C4-2B (cell line): ENCODE results near the gene DUSP10.

Source experiments
- H3K27ac ChIP-seq: fragments of 450-650 bp; 2 replicates; pipeline ENCODE4 v1.5.1; 2017
- ZFX ChIP-seq: fragments of 450-650 bp; IDR thresholded peaks from 2 replicates; pipeline ENCODE4 v1.6.1; 2017
- TF ChIP-seq, protein P1 (sequence below): fragments of 450-650 bp; conservative IDR thresholded peaks from 2 replicates; pipeline ENCODE4 v1.5.1; 2017; ENCODE audit warnings: mild to moderate bottlenecking

The DUSP10 gene

DNA sequence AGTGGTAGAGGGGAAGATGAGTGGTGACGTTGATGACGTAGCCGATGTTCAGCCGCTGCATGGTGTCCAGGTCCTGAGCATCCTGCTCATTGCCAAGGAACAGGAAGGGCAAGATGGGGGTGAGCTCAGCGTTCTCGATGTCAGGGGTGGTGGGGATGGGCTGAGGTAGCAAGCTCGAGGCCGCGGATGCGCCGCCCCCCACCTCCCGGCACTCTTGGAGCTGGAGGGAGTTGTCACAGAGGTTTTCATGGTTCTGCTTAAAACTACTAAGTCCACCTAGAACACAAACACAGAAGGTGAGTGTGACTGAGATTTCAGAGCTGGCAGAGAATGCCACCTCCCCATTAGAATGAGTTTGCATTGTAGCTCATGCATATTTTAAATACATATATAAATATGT, 35.7 kb downstream of the DUSP10 start:
- TF ChIP-seq, protein P1, sequence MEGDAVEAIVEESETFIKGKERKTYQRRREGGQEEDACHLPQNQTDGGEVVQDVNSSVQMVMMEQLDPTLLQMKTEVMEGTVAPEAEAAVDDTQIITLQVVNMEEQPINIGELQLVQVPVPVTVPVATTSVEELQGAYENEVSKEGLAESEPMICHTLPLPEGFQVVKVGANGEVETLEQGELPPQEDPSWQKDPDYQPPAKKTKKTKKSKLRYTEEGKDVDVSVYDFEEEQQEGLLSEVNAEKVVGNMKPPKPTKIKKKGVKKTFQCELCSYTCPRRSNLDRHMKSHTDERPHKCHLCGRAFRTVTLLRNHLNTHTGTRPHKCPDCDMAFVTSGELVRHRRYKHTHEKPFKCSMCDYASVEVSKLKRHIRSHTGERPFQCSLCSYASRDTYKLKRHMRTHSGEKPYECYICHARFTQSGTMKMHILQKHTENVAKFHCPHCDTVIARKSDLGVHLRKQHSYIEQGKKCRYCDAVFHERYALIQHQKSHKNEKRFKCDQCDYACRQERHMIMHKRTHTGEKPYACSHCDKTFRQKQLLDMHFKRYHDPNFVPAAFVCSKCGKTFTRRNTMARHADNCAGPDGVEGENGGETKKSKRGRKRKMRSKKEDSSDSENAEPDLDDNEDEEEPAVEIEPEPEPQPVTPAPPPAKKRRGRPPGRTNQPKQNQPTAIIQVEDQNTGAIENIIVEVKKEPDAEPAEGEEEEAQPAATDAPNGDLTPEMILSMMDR: no peak
- TF ChIP-seq ZFX: no peak
- no peak overlapping the region for H3K27ac ChIP-seq

DNA sequence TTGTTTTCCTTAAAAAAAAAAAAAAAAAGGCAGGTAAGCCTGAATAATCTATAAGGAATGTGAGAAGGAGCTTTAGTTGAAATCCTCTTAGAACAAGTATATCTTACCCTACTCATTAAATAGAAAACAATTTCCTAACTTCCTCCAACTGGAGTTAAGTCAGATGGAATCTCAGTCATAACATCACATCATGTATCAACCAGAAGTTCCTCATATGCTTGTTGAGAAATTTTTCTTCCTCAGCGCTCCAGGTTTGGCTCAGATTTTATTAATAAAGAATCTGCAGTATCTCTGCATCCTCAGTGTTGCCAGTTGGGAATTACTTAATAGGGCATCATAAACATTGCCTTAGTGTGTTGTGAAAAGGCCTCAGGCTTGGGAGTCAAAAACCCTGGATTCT, 37.6 kb downstream of the DUSP10 start:
- no peak overlapping the region for H3K27ac ChIP-seq
- TF ChIP-seq, protein P1: no peak

DNA sequence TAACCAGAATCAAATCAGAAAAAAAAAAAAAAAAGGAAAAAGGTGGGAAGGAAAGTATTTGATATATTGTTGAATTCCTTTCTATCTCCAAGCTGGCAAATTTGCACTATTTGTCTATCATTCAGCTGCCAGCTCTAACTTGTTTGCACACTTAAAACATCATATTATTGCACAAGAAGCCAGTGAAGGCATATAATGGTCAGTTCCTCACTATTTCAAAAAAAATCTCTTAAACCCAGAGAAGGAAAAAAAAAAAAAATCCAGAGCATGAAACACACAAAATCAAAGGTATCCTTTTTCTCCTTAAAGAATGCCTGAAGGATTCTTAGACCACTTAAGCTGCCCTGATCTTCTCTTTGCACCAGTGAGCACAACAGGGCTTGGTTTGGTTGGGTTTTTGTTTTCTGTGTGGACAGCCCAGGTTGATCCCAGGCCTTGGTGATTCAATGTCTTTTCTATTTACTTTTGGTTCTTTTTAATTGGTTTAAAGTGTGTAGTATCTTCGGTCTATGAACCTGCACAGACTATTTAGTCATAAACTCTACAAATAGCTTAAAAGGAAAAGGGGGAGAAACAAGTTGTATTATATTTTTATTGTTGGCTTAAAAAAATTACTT, 40.2 kb downstream of the DUSP10 start:
- TF ChIP-seq, protein P1: no peak
- no peak overlapping the region for H3K27ac ChIP-seq

DNA sequence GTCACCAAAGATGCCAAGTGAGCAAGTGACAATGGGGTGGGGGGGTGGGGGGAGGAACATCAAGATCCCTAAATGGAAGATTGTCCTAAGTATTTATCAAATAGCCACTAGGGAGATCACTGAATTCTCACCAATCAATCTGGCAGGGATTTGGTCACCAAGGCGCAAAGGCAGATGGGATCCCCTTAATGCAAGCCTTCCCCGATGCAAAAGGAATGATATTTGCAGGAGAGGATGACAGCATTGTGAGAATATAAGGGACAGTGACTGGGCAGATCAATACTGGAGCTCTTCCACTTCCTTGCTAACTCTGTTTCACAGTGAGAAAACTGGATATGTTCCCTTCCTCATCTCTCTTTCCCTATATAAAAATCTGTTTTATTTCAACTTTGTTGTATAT, 40.9 kb downstream of the DUSP10 start:
- no peak overlapping the region for H3K27ac ChIP-seq
- TF ChIP-seq, protein P1: no peak
- no peak for TF ChIP-seq ZFX

DNA sequence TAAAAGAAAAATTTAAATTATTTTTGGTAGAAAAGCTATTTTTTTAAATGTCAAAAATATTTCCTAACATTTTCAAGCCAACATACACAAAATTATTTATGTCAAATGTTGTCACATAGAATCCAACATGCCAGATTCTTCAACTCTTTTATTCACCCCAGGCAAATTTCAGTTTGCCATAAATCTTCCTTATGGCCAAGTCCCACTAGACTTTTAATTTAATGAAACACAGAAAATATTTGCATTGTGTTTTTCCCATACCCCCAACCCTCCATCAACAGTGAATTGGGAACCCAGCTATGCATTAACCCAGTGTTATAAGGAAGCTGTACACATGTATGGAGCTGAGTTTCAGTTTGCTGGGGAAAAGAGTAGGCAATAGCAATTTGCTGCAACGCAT, 41.4 kb downstream of the DUSP10 start:
- TF ChIP-seq ZFX: no peak
- TF ChIP-seq, protein P1: no peak
- no peak overlapping the region for H3K27ac ChIP-seq

DNA sequence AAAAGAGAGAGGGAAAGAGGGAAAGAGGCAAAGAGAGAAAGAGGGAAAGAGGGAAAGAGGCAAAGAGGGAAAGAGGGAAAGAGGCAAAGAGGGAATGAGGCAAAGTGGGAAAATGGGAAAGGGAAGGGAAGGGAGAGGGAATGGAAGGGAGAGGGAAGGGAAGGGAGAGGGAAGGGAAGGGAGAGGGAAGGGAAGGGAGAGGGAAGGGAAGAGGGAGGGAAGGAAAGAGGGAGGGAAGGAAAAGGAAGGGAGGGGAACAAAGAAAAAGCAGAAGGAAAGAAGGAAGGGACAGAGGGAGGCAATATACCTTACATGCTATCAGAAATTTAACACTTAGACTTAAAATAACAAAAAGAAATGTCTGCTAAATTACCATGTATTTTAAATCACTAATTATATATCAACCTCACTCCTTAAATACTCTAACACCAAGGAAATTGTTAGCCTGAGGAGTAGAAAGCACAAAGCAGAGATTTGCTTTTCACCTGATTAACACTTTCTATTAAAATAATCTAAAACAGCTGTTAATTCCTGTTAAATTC, 41.8 kb downstream of the DUSP10 start:
- no peak overlapping the region for H3K27ac ChIP-seq
- TF ChIP-seq, protein P1: no peak
- TF ChIP-seq ZFX: no peak

DNA sequence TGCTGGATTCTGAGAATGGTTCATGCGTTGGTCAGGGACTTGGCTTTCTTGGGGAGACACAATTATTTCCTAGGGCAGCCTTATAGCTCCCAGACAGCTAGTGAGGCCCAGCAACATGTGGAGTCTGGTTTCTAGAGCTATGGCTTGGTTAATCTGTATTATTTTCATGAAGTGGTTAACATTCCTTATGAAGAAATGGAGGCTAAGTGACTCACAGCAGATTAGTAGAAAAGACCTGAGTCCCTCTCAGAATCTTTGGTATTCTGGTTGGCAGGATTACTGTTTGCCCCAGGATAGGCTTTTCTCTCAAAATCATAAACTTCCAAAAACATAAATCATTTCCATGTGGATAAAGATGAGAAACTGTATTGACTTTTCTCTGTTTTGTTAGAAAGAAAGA, 42.3 kb downstream of the DUSP10 start:
- TF ChIP-seq ZFX: no peak
- TF ChIP-seq, protein P1: no peak
- H3K27ac ChIP-seq: no peak overlapping the region
